HEK293 (cell line): Measurements from ENCODE around the gene TLE4.

Experiments
- CTCF ChIA-PET: fragments of 350-600 bp; formaldehyde crosslinking; extraction: SDS; loops from one replicate; lab custom pipeline; 2021; ENCODE audit warnings: antibody characterized with exemption; lab: Yijun Ruan, JAX
- POLR2A ChIA-PET: fragments of 300-600 bp; formaldehyde crosslinking; extraction: SDS; loops from one replicate; lab custom pipeline; 2020; ENCODE audit warnings: antibody characterized with exemption, inconsistent platforms; lab: Yijun Ruan, JAX
- H3K27ac ChIP-seq: fragments of 200-500 bp; sonication (Bioruptor generic); 2 replicates; pipeline ENCODE4 v1.5.1; 2014; ENCODE audit warnings: low read depth, low read length, control low read depth, inconsistent platforms; ENCODE audit errors: extremely low read depth
- H3K36me3 ChIP-seq, 2 experiments: fragments of 200-500 bp in 1 of 2; sonication (Bioruptor generic) in 1 of 2; 1 replicate in 1 of 2; 2 replicates in 1 of 2; pipeline ENCODE4 v1.5.1; 2014 to 2017; ENCODE audit warnings: inconsistent platforms in 2 of 2, low read length in 2 of 2; ENCODE audit not compliant: control insufficient read depth in 2 of 2, insufficient read depth in 1 of 2
- H3K4me1 ChIP-seq: fragments of 200-500 bp; sonication (Bioruptor generic); 2 replicates; pipeline ENCODE4 v1.5.1; 2014; ENCODE audit warnings: mild to moderate bottlenecking, low read length, inconsistent platforms; ENCODE audit not compliant: control insufficient read depth, insufficient read depth
- H3K4me3 ChIP-seq: 2 replicates; pipeline ENCODE4 v1.5.1; 2011; ENCODE audit warnings: low read depth, mild to moderate bottlenecking, control low read depth, low read length, moderate library complexity
- H3K9me3 ChIP-seq: fragments of 200-500 bp; sonication (Bioruptor generic); 2 replicates; pipeline ENCODE4 v1.5.1; 2014; ENCODE audit warnings: low read depth, low read length, inconsistent platforms; ENCODE audit not compliant: control insufficient read depth, insufficient read depth
- GLIS2 ChIP-seq: fragments of 450-650 bp; formaldehyde crosslinking; IDR thresholded peaks from 2 replicates; pipeline ENCODE4 v1.5.1; 2016; ENCODE audit warnings: missing biosample characterization, missing genetic modification characterization
- KLF17 ChIP-seq: fragments of 450-650 bp; formaldehyde crosslinking; IDR thresholded peaks from 2 replicates; pipeline ENCODE4 v1.5.1; 2016; ENCODE audit warnings: missing biosample characterization, missing genetic modification characterization
- WT1 ChIP-seq: fragments of 450-650 bp; formaldehyde crosslinking; IDR thresholded peaks from 2 replicates; pipeline ENCODE4 v1.5.1; 2016; ENCODE audit warnings: missing biosample characterization, missing genetic modification characterization
- YY1 ChIP-seq: fragments of 450-650 bp; formaldehyde crosslinking; IDR thresholded peaks from 2 replicates; pipeline ENCODE4 v1.5.1; 2018; ENCODE audit warnings: missing biosample characterization, missing genetic modification characterization
- ZBTB44 ChIP-seq: fragments of 450-650 bp; IDR thresholded peaks from 2 replicates; pipeline ENCODE4 v1.5.1; 2018; ENCODE audit warnings: missing biosample characterization, mild to moderate bottlenecking, missing genetic modification characterization
- ZBTB8A ChIP-seq: fragments of 450-650 bp; formaldehyde crosslinking; IDR thresholded peaks from 2 replicates; pipeline ENCODE4 v1.5.1; 2016; ENCODE audit warnings: missing biosample characterization, missing genetic modification characterization
- ZNF174 ChIP-seq: fragments of 450-650 bp; formaldehyde crosslinking; IDR thresholded peaks from 2 replicates; pipeline ENCODE4 v1.5.0; 2017; ENCODE audit warnings: missing biosample characterization, mild to moderate bottlenecking, missing genetic modification characterization
- ZNF202 ChIP-seq: fragments of 450-650 bp; formaldehyde crosslinking; IDR thresholded peaks from 2 replicates; pipeline ENCODE4 v1.5.1; 2016; ENCODE audit warnings: missing biosample characterization, missing genetic modification characterization, borderline replicate concordance
- ZNF280D ChIP-seq: fragments of 450-650 bp; formaldehyde crosslinking; IDR thresholded peaks from 2 replicates; pipeline ENCODE4 v1.5.1; 2016; ENCODE audit warnings: missing biosample characterization, missing genetic modification characterization
- ZNF37A ChIP-seq: fragments of 450-650 bp; IDR thresholded peaks from 2 replicates; pipeline ENCODE4 v1.5.1; 2018; ENCODE audit warnings: missing biosample characterization, missing genetic modification characterization
- ZNF510 ChIP-seq: fragments of 450-650 bp; formaldehyde crosslinking; IDR thresholded peaks from 2 replicates; pipeline ENCODE4 v1.5.1; 2018; ENCODE audit warnings: mild to moderate bottlenecking, missing genetic modification characterization, missing biosample characterization; ENCODE audit not compliant: insufficient replicate concordance
- ZNF555 ChIP-seq: fragments of 450-650 bp; formaldehyde crosslinking; conservative IDR thresholded peaks from 2 replicates; pipeline ENCODE4 v1.5.1; 2017; ENCODE audit warnings: missing biosample characterization, mild to moderate bottlenecking, missing genetic modification characterization, inconsistent platforms
- ZNF560 ChIP-seq: fragments of 450-650 bp; formaldehyde crosslinking; IDR thresholded peaks from 2 replicates; pipeline ENCODE4 v1.5.1; 2017; ENCODE audit warnings: missing biosample characterization, missing genetic modification characterization, borderline replicate concordance
- ZNF571 ChIP-seq: fragments of 450-650 bp; formaldehyde crosslinking; IDR thresholded peaks from 2 replicates; pipeline ENCODE4 v1.5.0; 2017; ENCODE audit warnings: missing biosample characterization, missing genetic modification characterization
- ZNF596 ChIP-seq: fragments of 450-650 bp; IDR thresholded peaks from 2 replicates; pipeline ENCODE4 v1.5.0; 2018; ENCODE audit warnings: missing biosample characterization, mild to moderate bottlenecking, missing genetic modification characterization, moderate library complexity
- ZNF600 ChIP-seq: fragments of 450-650 bp; formaldehyde crosslinking; IDR thresholded peaks from 2 replicates; pipeline ENCODE4 v1.5.1; 2016; ENCODE audit warnings: missing biosample characterization, missing genetic modification characterization
- ZNF639 ChIP-seq: fragments of 450-650 bp; formaldehyde crosslinking; IDR thresholded peaks from 2 replicates; pipeline ENCODE4 v1.5.1; 2016; ENCODE audit warnings: missing biosample characterization, missing genetic modification characterization
- ZNF660 ChIP-seq: fragments of 450-650 bp; IDR thresholded peaks from 2 replicates; pipeline ENCODE4 v1.5.1; 2018; ENCODE audit warnings: missing biosample characterization, mild to moderate bottlenecking, missing genetic modification characterization
- ZNF76 ChIP-seq: fragments of 450-650 bp; formaldehyde crosslinking; IDR thresholded peaks from 2 replicates; pipeline ENCODE4; 2016; ENCODE audit warnings: low read depth, missing biosample characterization, missing genetic modification characterization, borderline replicate concordance

Gene TLE4

GRCh38 chr9:79588488-79589223 is 16.9 kb downstream of the TLE4 start:
- Histone ChIP-seq H3K4me3 (no peak overlapping the region), H3K4me1 (no peaks in the 10 kb centered on the region), H3K9me3 (no peaks in the 10 kb centered on the region), H3K27ac (no peak overlapping the region), H3K36me3 (peaks cover 0 to 49% of the 10 kb centered on the region in 2 experiments; a peak in 1 of 3 replicates)
- TF ChIP-seq ZBTB44 (no peak), ZNF639 (no peak), ZNF280D (tag by site-specific recombination) (no peak), ZNF202 (tag by site-specific recombination) (no peak), ZNF174 (tag by site-specific recombination) (no peak), KLF17 (tag by site-specific recombination) (no peak), ZBTB8A (tag by site-specific recombination) (no peak), WT1 (tag by site-specific recombination) (no peak), ZNF510 (tag by site-specific recombination) (no peak), ZNF37A (tag by site-specific recombination) (no peak), ZNF600 (no peak), ZNF555 (tag by site-specific recombination) (no peak), GLIS2 (tag by site-specific recombination) (no peak), ZNF571 (tag by site-specific recombination) (no peak), ZNF76 (tag by site-specific recombination) (no peak), ZNF660 (tag by site-specific recombination) (no peak), YY1 (no peak), ZNF596 (tag by site-specific recombination) (no peak), ZNF560 (tag by site-specific recombination) (no peak)
- CTCF ChIA-PET, result interaction anchor here (0.6 kb wide), 1 partner anchor 425 kb away, joined by 3 read pairs; no protein-coding TSS in a partner anchor
- POLR2A ChIA-PET, result no interaction called here
